NK-92 (cell line): ENCODE results near the gene TSPAN14.
"Not testable (repeated sequence)": the region's sequence is repeated elsewhere in the genome, so short reads cannot be mapped to it uniquely, and the experiment has no call there.

Experiments
- DNase-seq: peaks from one replicate; lab custom pipeline; 2025; ENCODE audit not compliant: unreplicated experiment; lab: John Stamatoyannopoulos, UW

The TSPAN14 gene

DNA sequence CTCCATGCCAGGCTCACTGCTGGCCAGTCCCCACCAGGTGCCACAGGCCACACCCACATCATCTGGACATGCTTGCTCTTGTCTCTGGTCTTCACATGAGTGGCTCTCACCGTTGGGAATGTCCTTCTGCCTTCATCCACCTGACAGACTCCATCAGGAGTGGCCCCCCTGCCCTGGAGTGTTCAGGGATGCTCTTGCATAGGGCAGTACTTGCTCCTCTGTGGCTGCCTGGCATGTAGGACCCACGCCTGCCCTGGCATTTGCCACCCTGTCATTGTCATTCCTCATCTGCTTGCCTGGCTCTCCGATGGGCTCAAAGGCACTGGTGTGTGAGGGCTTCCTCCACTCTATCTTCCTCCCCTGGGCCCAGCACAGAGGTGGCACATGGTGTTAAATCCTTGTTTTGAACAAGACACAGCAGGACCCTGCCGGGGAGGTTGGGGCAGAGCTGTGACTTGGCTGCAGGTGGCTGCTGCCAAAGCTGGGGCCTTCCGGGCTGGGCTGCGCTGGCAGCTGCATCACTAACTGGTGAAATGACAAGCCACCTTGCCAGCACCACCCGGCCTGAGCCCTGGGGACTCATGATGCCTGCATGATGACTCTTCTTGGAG lies 85.4 kb downstream of the TSPAN14 start:
- DNase-seq: no peak

DNA sequence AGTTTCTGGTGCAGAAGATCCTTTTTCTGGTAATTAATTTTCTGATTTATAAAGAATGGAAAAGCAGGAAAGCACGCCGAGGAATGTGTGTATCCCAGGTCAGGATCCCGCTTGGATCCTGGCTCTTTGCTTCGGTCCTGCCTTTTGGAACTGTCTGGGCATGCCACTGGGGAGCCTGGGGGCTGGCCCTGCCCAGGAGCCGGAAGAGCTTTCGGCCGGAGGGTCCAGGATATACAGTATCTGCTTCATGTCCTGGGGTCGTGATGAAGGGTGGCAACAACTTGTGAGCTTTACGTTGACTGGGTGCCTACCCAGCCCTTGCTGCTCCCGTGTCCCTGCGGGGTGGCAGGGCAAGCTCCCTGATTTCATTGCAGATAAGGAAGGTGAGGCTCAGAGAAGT lies 86.0 kb downstream of the TSPAN14 start:
- no peak for DNase-seq

DNA sequence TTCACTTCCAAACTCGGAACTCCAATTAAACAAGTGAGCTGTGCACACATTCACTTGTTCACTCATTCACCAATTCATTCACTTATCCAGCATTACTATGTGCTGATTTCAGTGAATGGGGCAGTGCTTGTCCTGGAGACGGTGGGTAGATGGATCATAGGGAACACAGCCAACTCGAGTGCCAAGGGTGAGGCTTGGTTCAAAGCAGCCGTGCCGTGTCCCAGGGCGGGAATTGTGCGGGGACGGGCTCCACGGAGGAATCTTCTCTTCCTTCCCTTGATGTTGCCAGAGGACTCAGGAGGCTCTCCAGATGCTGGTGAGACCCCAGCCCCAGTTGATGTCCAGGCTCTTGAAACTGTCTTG lies 86.5 kb downstream of the TSPAN14 start:
- DNase-seq: no peak

DNA sequence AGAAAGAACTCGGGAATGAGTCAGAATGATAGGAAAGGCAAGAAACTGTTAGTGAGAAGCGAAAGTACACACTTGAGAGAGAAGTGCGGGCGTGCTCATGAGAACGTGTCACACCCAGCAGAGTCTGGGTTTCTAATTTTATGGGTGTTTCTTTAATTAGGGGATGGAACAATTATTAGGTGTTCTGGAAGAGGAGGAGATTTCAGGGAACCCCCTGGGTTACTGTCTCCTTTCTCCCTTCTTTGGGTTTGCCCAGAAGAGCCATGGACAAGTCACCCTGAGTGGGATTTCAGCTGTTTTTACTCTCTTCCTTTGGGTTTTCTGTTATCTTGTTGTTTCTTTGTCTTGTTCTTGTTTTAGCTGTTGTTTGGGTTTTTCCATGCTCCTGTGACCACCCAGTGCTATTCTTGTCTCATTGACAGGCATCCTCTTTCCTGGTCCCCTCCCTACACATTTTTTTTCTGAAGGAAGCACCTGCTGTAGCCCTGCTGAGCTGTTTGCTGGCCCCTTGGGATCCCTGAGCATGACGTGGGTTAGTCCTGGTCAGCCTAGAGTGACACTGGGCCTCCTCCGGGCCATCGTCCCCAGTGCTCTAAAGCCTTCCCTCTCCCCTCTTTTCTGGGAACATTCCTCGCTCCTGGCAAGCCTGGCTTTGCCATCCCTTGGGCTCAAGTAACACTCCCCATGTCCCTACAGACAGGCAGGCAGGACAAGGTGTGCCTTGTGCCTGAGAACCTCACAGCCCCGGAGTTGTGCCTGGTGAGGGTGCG lies 87.1 kb downstream of the TSPAN14 start:
- no peak for DNase-seq

DNA sequence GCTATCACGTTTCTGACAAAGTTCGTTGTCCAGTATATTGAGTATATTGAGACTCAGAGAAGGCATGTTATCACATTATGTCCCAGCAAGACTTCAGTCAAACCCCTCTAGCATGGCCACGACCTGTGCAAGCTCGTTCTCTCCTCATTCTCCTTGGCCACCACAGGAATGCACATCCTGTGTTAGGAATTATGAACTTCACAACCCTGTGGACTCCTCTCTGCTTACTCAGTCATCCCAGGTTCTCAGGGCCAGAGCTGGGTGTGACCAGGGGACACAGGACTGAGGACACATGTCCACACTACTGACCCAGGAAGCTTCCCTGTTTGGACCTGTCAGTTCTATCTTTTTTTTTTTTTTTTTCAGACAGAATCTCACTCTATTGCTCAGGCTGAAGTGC lies 87.9 kb downstream of the TSPAN14 start:
- DNase-seq: no peak

DNA sequence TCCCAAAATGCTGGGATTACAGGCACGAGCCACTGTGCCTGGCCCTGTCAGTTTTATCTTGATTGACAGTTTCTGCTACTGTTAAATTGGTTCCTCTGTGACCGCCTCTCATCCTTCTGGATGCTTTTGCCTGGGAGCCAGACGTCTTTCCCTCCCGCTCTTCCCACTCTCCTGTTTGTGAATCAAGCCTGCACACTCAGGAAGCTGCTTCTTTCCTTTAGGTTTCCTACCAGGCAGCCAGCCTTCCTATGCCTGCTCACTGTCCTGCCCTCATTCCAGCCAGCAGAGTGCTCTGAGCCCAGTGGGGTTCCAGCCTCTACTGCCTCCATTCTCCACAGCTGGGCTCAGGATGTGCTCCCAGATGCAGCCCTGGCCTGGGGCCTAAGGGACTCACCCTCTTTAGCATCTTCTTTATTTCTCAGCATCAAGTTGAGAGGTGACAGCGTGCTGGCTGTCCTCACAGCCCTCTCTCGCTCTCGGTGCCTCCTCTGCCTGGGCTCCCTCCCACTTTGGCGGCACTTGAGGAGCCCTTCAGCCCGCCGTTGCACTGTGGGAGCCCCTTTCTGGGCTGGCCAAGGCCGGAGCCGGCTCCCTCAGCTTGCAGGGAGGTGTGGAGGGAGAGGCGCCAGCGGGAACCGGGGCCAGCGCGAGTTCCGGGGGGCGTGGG lies 88.7 kb downstream of the TSPAN14 start:
- DNase-seq: no peak

DNA sequence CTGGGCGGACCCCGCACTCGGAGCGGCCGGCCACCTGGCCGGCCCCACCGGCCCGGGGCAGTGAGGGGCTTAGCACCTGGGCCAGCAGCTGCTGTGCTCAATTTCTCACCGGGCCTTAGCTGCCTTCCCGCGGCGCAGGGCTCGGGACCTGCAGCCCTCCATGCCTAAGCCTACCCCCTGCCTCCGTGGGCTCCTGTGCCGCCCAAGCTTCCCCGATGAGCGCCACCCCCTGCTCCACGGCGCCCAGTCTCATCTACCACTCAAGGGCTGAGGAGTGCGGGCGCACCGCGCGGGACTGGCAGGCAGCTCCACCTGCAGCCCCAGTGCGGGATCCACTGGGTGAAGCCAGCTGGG lies 89.2 kb downstream of the TSPAN14 start:
- DNase-seq: not testable (repeated sequence)

DNA sequence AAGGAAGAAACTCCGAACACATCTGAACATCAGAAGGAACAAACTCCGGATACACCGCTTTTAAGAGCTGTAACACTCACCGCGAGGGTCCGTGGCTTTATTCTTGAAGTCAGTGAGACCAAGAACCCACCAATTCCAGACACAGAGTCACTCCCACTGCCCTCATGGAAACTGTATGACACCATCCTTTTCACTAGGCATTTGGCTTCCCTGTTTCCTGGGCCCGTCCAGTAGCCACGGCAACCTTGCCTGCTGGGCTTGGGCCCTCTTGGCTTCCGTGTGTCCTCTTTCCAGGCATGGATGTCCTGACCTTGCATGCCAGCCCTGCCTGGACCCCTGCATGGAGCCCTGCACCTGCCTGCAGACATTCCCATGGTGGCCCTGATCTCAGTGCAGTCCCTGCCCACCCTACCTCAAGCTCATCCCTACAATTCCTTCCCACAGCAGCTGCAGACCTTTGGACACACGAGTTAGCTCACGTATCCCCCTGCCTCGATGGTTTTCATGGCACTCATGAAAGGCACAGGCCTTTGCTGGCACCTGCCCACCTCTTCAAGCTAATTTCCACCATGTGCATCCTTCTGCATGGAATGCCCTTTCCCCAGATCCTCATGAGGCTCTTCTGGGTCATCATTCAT lies 90.3 kb downstream of the TSPAN14 start:
- DNase-seq: no peak

DNA sequence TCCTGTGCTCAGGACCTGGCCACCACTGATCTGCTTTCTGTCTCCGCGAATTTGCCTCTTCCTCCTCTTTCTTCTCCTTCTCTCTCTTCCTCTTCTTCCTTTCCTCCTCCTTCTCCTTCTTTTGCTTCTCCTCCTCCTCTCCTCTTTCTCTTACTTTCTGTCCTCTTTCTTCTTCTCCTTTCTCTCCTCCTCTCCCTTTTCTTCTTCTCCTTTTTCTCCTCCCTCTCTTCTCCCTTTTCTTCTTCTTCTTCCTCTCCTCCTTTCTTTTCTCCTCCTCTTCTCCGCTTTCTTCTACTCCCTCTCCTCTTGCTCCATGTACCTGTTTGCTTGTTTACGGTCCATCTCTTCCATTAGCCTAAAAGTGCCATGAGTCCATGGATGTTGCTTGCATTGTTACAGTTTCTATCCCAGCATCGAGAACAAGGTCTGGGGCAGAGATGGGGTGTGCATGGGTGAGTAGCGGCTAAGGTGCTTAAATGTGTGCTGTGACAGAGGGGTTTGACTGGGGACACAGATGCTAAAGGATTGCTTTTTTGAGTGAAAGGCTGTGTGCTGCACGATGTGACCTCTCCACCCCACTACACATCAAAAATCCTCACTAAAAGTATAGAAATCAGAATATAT lies 91.3 kb downstream of the TSPAN14 start:
- no peak for DNase-seq

DNA sequence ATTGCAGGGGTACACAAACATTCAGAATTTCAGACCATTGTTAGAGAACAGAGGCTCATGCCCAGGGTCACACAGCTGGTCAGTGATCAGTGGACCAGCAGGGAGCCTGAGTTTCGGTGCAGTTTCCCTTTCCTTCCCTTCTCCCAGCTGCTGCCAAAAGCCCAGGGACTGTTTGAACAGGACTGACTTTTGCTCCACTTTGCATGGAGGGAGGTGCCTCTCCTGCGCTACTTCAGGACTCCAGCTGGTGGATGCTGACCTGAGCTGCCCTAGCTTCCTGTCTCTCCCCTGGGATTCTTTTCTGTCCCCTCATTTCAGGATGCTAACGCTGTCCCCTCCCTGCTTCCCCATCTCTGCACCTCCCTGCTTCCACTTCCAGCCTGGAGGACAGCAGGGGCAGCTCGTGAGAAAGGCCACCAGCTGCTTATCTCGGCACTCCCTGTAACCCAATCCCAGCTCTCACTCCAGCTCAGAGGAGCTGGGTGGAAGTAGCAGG lies 98.1 kb downstream of the TSPAN14 start:
- DNase-seq: no peak

DNA sequence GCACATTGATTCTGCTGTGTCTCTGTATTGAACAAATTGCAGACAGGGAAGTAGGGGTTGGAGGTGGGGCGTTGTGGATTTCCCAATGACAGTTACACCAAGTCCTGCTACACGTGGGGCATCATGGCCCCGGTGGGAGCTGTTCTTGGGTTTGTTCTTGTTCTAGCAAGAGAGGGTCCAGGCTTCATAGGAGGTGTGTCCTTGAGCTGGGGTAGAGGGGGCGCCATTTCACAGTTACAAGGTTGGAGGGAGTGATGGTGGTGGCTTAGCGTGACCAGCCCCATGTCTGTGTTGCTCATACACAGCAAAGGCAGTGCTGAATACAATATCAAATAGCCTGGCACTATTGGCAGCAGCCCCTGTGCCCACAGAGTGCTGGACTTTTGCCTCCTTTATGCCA lies 99.3 kb downstream of the TSPAN14 start:
- no peak for DNase-seq

DNA sequence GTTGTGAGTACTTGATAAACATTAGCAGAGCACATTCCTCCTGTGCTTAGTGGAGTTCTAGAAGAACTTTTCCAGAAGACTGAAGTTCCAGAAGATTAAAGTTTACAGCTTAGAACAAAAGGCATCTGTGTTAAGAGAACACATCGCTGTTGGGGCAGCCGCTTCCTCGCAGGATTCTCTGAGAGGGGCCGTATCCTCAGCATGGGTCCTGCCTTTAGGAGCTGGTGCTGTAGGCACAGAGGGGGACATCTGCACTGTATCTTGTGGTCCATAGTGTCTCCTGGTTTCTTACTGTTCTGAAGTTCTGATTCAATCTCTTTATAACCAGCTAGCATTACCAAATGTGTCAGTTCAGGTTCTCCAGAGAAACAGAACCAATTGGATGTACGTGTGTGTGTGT lies 99.9 kb downstream of the TSPAN14 start:
- DNase-seq: no peak

DNA sequence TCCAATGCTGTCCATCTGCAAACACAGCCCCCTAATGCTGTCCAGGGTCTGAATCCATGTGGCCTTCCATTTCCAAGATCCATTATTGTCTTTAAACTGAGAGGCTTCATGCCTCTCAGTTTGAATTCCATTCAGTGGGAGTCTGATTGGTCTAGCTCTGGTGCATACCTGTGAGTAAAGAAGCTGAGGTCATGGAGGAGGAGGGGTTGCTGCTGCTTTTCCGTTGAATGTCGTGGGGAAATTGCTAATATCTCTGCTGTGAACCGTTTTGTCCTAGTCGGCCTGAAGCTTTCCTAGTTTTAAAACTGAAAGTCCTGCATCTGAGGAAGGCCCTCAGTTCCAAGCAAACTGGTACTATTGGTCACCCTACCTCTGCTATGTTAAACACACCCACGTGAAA lies 101.3 kb downstream of the TSPAN14 start:
- DNase-seq: no peak

DNA sequence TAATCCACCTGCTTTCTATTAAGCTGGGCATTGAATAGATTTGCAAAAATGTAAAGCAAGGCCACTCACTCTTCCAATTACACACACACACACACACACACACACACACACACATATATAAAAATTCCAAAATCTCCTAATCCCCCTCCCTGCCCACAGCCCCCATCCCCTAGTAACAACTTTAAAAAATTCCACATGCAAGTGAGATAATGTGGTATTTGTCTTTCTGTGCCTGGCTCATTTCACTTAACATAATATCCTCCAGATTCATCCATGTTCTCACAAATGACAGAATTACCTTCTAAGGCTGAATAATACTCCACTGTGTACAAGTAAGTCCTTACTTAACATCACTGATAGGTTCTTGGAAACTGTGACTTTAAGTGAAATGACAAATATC lies 107.8 kb downstream of the TSPAN14 start:
- no peak for DNase-seq

DNA sequence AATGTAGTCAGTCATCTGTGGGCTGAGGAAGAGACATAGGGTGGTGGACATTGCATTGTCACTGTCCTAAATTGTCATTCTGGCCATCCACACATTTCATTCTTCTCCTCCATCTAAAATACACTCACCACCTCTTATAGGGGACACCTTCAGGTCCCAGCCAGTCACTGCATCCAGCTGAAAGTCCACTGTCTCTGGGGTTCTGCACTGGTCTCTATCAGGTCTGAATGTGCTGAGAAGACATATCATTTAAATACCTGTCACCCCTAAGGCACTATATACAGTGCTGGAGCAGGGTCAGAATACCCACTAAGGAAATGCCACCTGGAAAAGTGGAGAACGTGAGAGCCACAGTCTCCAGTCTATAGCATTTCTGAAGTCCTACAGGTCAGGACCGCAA lies 113.2 kb downstream of the TSPAN14 start:
- no peak for DNase-seq

DNA sequence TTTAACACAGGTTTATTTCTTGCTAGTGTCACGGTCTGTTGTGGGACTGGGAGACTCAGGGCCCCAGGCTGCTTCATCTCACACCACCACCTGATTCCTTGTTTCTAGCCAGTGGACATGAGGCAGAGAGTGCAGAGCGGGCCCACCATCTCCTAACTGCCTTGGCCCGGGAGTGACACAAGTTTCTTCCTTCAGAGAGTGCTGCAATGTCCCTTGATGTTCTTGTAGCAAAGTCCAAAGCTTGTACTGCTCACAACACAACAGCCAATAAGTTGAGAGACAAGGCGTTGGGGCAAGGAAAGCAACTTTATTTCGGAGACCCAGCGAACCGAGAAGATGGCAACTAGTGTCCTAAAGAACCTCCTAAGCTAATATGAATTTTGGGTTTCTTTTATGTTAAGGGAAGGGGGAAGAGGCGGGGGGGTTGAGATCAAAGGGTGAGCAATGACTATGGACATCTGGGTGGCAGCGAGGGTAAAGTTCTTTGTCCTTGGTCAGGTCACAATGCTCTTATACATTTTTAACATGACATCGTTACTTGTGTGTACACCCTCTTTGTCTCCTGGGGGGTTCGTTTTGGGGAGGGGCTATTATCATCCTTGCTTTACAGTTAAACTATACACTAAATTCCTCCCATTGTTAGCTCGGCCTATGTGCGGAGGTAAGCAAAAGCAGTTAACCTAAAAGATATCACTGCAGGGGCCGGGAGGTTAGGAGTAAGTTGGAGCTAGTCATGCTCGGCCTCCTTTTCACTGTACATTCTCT lies 115.2 kb downstream of the TSPAN14 start:
- no peak for DNase-seq

DNA sequence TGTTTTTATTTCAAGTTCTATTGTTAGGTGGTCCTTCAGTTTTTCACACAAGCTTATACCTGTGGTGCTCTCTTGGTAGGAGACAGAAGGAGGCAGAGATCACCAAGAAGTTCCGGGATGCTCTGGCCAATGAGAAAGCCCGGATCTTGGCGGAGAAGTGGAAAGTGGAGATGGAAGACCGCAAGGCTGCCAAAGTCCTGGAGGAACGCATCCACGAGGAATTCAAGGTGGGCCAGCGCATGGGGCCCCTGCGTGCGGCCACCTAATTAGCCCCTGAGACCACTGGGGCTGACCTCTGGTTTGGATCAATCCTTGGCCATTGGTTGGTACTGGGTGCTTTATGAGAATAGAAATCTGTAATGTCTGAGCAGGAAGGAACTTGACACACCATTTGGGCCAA lies 117.2 kb downstream of the TSPAN14 start:
- DNase-seq: no peak

DNA sequence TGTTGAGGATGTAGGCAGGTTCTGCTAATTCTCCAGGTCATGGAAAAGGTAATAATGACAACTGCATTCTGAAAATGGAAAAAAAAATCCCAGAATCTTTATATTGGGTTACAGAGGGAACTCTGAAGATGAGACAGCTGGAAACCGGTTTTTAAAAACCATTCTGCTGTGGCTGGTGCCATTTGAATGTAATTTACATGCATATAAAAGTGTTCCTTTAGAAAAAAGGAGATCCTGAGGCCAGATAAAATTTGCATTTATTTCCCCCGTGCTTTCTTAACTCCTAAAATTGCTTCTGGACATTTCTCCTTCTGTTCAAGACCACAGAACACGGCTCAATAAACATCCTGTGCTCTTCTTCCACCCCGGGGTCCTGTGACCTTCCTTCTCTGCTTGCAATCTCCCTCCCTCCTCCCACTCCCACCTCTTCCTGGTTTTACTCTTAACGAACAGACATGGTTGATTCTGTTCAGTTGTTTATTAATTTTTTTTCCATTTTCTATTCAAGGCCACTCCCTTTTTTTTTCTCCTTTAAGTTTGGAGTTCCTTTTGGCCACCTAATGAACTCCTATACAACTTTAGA lies 125.2 kb downstream of the TSPAN14 start:
- DNase-seq: no peak

DNA sequence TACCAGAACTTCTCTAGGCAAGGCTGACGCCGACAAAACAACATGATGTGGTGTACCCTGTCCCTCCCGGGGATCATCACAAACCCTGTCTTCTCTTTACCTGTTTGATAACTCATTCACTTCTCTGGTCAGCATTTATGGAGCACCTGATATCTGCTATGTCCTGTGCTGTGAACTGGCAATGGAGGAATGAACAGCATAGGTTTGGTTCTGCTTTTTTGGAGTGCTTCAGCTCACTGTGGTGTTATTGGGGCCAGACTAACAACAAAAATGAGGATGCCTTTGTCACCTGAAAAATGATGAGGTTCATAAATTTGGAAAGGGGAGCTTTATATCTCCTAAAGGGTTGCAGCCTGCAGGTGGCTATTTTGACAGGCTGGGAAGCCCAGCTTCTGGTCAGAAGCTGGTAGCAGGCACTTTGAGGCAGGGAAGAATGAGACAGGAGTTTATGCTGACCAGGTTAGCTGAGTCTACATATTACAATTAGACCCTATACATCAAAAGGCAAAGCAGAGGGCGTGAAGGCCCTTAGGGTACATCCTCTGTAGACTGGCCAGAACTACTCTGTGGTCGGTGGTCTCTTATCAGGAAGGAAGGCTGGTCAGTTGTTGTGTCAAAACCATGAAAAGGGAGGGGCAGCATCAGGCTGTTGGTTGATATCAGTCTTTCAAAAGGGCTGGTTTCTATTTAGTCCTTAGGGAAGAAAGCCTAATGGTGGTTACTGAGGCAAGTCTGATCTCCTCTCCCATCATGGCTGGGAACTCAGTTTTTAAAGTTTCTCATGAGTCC lies 125.9 kb downstream of the TSPAN14 start:
- no peak for DNase-seq
